Measurements from ENCODE around the gene NUP62.

- no peak for TF ChIP-seq EZH2 (IDR thresholded peaks at IDR 0.05; ENCODE audit: low read depth, unreplicated experiment)
- TF ChIP-seq CREB1 (CRISPR knock-in tag; IDR thresholded peaks at IDR 0.05; ENCODE audit: low read depth), result no peak
- TF ChIP-seq REST (IDR thresholded peaks at IDR 0.05; ENCODE audit: unreplicated experiment), result no peak
- no peak for TF ChIP-seq CTCF (conservative IDR thresholded peaks at IDR 0.05; ENCODE audit: low read depth in 2 of 2)
- no peak for TF ChIP-seq ZNF331 (CRISPR knock-in tag; IDR thresholded peaks at IDR 0.05; ENCODE audit: low read depth)
- no peak; the same call in 1 of the 2 replicates for TF ChIP-seq POLR2AphosphoS5 (IDR thresholded peaks at IDR 0.05; ENCODE audit: low read depth)
- TF ChIP-seq JUNB (IDR thresholded peaks at IDR 0.05; ENCODE audit: unreplicated experiment), result no peak
- TF ChIP-seq NANOG (IDR thresholded peaks at IDR 0.05; ENCODE audit: borderline replicate concordance), result no peak
- no peak for TF ChIP-seq ZNF114 (CRISPR knock-in tag; IDR thresholded peaks at IDR 0.05)
- no peak for TF ChIP-seq EZH2phosphoT487 (IDR thresholded peaks at IDR 0.05; ENCODE audit: unreplicated experiment)
- TF ChIP-seq STAT1 (IDR thresholded peaks at IDR 0.05; ENCODE audit: unreplicated experiment), result no peak
These were observed 40.1 kb downstream of the NUP62 start for GRCh38 chr19:49889038-49889686.
